ENCODE results near the gene ZG16.
A peak's percentile ranks its signal among the peaks of the same experiment; 100 is the strongest.
"Not testable (repeated sequence)": the region's sequence is repeated elsewhere in the genome, so short reads cannot be mapped to it uniquely, and the experiment has no call there.

Gene ZG16

GRCh38 chr16:29790183-29790948, 12.3 kb downstream of the ZG16 start, which contains the start of gene KIF22:
KIF22 (plus strand) TSS chr16:29790751; CDS start chr16:29790760, 9 bp downstream.
- peak; percentile 99 to 100 (median 99) for DNase-seq

GRCh38 chr16:29790949-29791844, 13.1 kb downstream of the ZG16 start:
- DNase-seq: no peak

- no peak for DNase-seq
These were observed 14.1 kb downstream of the ZG16 start for GRCh38 chr16:29791845-29792807.

DNA sequence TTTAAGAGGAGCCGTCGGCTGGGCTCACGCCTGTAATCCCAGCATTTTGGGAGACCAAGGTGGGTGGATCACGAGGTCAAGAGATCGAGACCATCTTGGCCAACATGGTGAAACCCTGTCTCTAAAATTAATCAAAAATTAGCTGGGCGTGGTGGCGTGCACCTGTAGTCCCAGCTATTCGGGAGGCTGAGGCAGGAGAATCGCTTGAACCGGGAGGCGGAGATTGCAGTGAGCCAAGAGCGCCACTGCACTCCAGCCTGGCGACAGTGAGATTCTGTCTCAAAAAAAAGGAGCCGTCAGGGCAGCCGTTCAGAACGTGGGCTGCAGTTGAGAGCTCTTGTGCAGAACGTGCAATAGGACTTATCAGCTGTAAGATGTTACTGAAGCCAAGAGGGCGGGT, 15.1 kb downstream of the ZG16 start:
- not testable (repeated sequence) for DNase-seq

- no peak for DNase-seq
These were observed 16.2 kb downstream of the ZG16 start for GRCh38 chr16:29794231-29794710.

DNA sequence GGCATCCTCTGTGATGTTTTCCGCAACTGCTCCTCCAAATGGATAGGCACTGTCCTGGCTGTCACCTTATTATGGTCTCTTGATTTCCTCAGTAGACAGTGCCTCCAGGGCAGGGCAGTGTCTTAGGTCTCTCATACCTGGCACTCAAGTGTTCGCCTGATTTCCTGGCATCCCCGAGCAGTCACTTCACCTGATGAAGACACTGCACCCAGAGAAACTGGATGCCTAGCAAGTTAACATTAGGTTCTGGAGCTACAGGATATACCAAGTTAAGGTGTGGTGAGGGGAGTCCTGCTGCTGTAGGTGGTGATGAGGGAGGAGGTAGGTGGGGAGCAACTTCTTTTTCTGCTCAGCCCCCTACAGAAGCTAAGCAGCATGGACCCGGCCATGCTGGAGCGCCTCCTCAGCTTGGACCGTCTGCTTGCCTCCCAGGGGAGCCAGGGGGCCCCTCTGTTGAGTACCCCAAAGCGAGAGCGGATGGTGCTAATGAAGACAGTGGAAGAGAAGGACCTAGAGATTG, 24.4 kb downstream of the ZG16 start:
- no peak for DNase-seq

- DNase-seq: no peak
These were observed 26.0 kb downstream of the ZG16 start for GRCh38 chr16:29804020-29804419.

GRCh38 chr16:29804455-29805231, 26.6 kb downstream of the ZG16 start:
- no peak for DNase-seq

DNA sequence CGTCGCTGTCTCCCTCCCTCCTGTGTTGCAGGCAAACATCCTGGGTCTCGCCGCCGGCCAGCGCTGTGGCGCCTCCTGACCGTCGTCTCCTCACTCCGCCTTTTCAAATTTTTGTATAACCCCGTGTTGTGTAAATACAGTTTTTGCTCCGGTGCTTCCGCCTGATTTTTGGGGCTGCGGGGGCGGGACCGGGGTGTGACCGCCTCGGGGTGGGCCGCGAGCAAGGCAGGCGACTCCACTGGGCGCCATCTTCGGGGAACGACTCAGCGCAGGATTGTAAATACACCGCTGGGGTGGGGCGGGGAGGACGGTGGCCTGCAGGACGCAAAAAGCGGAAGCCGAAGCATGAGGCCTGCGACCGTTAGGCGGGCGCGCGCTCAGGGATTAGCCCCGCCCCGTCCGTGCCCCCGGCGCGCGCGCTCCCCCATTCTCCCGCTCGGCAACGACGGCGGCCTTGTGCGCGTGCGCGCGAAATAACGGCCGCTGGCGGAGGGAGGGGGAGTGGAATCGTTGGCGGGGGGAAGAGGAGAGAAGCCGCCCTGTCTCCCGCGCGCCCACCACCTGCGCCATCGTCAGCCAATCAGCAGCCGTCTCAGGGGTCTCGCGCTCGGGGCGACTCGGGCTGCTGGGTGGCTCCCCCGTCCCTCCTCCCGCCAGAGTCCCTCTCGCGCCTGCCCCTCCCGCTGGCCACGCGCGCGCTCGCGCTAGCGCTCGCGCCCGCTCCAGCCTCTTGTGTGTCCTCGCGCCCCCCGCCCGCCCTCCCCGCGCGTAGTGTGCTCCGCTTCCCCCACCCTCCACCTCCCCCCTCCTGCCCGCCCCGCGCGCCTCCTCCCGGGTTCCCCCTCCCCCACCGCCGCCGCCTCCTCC, 27.4 kb downstream of the ZG16 start:
- peak; percentile 91 to 97 (median 96) for DNase-seq

- peak in 3 of 4 experiments; percentile 67 to 87 (median 82) for DNase-seq
These were observed 28.1 kb downstream of the ZG16 start, which contains the start of gene MAZ for GRCh38 chr16:29806099-29806579. MAZ (plus strand) TSS chr16:29806529; CDS start chr16:29806702, 173 bp downstream.

DNA sequence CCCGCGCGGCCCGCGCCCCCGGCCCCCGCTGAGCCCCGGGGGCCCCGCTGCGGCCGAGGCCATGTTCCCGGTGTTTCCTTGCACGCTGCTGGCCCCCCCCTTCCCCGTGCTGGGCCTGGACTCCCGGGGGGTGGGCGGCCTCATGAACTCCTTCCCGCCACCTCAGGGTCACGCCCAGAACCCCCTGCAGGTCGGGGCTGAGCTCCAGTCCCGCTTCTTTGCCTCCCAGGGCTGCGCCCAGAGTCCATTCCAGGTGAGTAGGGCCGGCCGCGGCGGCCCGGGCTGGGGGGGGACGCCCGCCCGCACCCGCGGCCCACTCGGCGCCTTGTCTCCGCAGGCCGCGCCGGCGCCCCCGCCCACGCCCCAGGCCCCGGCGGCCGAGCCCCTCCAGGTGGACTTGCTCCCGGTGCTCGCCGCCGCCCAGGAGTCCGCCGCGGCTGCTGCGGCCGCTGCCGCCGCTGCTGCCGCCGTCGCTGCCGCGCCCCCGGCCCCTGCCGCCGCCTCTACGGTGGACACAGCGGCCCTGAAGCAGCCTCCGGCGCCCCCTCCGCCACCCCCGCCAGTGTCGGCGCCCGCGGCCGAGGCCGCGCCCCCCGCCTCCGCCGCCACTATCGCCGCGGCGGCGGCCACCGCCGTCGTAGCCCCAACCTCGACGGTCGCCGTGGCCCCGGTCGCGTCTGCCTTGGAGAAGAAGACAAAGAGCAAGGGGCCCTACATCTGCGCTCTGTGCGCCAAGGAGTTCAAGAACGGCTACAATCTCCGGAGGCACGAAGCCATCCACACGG, 28.8 kb downstream of the ZG16 start:
- DNase-seq: peak in 3 of 4 experiments; percentile 21 to 46 (median 35)

GRCh38 chr16:29807426-29808218, 29.6 kb downstream of the ZG16 start:
- DNase-seq: peak; percentile 70 to 87 (median 79)

DNA sequence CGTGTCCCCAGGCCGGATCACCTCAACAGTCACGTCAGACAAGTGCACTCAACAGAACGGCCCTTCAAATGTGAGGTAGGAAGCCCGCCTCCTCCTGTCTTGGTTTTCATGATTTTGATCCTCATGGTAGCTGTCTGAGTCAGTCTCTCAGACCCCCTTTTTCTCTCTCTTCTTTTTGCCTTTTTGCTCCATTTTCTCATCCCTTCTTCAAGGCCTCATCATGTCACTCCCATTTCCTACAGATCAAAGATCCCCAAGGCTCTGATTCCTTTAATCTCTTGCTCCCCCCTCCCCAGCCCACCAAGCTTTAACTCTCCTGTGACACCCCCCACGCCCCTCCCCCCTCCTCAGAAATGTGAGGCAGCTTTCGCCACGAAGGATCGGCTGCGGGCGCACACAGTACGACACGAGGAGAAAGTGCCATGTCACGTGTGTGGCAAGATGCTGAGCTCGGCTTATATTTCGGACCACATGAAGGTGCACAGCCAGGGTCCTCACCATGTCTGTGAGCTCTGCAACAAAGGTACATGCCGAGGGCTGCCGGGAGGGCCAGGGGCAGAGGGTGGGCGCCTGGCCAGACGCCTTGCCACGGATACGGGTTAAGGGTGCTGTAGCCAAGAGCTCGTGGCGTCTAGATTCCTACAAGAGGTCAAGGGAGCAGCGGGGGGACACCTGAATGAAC, 30.3 kb downstream of the ZG16 start:
- no peak for DNase-seq

GRCh38 chr16:29809031-29809747, 31.1 kb downstream of the ZG16 start:
- DNase-seq: no peak

GRCh38 chr16:29809850-29810698, 32.0 kb downstream of the ZG16 start:
- DNase-seq: peak in 2 of 4 experiments; percentile 16 to 52

DNA sequence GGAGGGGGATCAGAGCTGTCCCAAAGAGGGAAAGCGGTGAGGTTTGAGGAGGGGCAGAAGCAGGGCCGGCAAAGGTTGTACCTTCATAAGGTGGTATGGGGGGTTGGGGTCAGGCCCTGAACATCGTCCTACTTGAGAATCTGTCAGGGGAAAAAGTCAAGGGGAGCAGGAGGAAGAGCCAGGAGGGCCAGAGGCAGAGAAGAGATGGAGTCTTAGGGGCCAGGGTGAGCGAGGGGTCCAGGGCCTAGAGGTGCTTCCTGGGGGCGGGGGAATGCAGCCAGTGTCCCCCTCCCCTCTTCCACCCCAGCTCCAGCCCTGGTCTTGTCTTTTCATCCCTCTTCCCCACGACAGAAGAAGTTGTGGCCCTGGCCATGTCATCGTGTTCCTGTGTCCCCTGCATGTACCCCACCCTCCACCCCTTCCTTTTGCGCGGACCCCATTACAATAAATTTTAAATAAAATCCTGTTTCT, 32.7 kb downstream of the ZG16 start:
- no peak for DNase-seq
